Hepatocyte (in vitro differentiated cells): Measurements from ENCODE around the gene UVRAG.

Source experiments
- CTCF ChIP-seq: fragments of 200-600 bp; sonication (generic); IDR thresholded peaks from 2 replicates; pipeline ENCODE4 v1.5.1; 2016; ENCODE audit warnings: antibody characterized with exemption, mild to moderate bottlenecking; ENCODE audit not compliant: poor library complexity
- EZH2 ChIP-seq: fragments of 200-600 bp; sonication (generic); IDR thresholded peaks from 2 replicates; pipeline ENCODE4 v1.6.1; 2016; ENCODE audit warnings: antibody characterized with exemption, mild to moderate bottlenecking, borderline replicate concordance
- EZH2phosphoT487 ChIP-seq: fragments of 200-600 bp; sonication (generic); IDR thresholded peaks from one replicate; pipeline ENCODE4 v1.6.1; 2018; ENCODE audit warnings: antibody characterized with exemption, mild to moderate bottlenecking, low read depth, moderate library complexity; ENCODE audit not compliant: unreplicated experiment, severe bottlenecking

- TF ChIP-seq CTCF (no peak), EZH2 (no peak), EZH2phosphoT487 (no peak)
Measured at GRCh38 chr11:75820645-75821044, 5.6 kb downstream of the UVRAG start.
